Osteocyte (in vitro differentiated cells): ENCODE data around the gene PLSCR1. TPM values are rescaled to one million over a fixed set of nuclear protein-coding genes. Genes with fewer than 3 reads are reported as not detected.
"Not testable (repeated sequence)": the region's sequence is repeated elsewhere in the genome, so short reads cannot be mapped to it uniquely, and the experiment has no call there.

Experiments used
- DNase-seq: peaks from one replicate; pipeline ENCODE4 v3.0.0; 2021; ENCODE audit warnings: mixed read lengths; ENCODE audit not compliant: unreplicated experiment; ENCODE audit errors: extremely low spot score
- H3K27ac Mint-ChIP-seq: one replicate; pipeline ENCODE4 v1.8.0; 2021; ENCODE audit warnings: mild to moderate bottlenecking, mixed read lengths; ENCODE audit not compliant: unreplicated experiment
- H3K27me3 Mint-ChIP-seq: one replicate; pipeline ENCODE4 v1.8.0; 2021; ENCODE audit warnings: mixed read lengths; ENCODE audit not compliant: unreplicated experiment
- H3K36me3 Mint-ChIP-seq: one replicate; pipeline ENCODE4 v1.8.0; 2021; ENCODE audit warnings: mixed read lengths; ENCODE audit not compliant: unreplicated experiment
- H3K4me1 Mint-ChIP-seq: one replicate; pipeline ENCODE4 v1.8.0; 2021; ENCODE audit warnings: mixed read lengths; ENCODE audit not compliant: unreplicated experiment
- H3K4me3 Mint-ChIP-seq: one replicate; pipeline ENCODE4 v1.8.0; 2021; ENCODE audit warnings: mild to moderate bottlenecking, moderate library complexity, mixed read lengths; ENCODE audit not compliant: unreplicated experiment
- H3K9me3 Mint-ChIP-seq: one replicate; pipeline ENCODE4 v1.8.0; 2021; ENCODE audit warnings: mixed read lengths; ENCODE audit not compliant: unreplicated experiment
- total RNA-seq: library from RNA; stranded (reverse); gene quantifications from 2 replicates; pipeline ENCODE4 v1.2.1, GENCODE V29; 2021
- TF ChIP-seq, protein P1 (sequence below): fragments of 200-600 bp; sonication (generic); IDR thresholded peaks from 2 replicates; pipeline ENCODE4 v1.5.0; 2021; ENCODE audit warnings: antibody characterized with exemption, mild to moderate bottlenecking, moderate library complexity

The PLSCR1 gene
- total RNA-seq, 1 donor from 2014 or later = 48.1 TPM

DNA sequence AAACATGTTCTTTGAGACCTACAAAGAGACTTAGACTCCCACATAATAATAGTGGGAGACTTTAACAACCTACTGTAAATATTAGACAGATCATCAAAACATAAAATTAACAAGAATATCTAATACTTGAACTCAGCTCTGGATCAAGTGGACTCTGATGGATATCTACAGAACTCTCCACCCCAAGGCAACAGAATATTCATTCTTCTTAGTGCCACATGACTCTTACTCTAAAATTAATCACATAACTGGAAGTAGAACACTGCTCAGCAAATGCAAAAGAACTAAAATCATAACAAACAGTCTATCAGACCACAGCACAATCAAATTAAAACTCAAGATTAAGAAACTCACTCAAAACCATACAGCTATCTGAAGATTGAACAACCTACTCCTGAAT is 59.1 kb downstream of the PLSCR1 start:
- TF ChIP-seq, protein P1, sequence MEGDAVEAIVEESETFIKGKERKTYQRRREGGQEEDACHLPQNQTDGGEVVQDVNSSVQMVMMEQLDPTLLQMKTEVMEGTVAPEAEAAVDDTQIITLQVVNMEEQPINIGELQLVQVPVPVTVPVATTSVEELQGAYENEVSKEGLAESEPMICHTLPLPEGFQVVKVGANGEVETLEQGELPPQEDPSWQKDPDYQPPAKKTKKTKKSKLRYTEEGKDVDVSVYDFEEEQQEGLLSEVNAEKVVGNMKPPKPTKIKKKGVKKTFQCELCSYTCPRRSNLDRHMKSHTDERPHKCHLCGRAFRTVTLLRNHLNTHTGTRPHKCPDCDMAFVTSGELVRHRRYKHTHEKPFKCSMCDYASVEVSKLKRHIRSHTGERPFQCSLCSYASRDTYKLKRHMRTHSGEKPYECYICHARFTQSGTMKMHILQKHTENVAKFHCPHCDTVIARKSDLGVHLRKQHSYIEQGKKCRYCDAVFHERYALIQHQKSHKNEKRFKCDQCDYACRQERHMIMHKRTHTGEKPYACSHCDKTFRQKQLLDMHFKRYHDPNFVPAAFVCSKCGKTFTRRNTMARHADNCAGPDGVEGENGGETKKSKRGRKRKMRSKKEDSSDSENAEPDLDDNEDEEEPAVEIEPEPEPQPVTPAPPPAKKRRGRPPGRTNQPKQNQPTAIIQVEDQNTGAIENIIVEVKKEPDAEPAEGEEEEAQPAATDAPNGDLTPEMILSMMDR = no peak
- Mint-ChIP-seq H3K9me3 (peaks cover 35% of the 10 kb centered on the region), H3K27ac (no peak overlapping the region), H3K27me3 (peaks cover under 1% of the 10 kb centered on the region), H3K36me3 (no peaks in the 10 kb centered on the region), H3K4me3 (no peak overlapping the region), H3K4me1 (no peaks in the 10 kb centered on the region)
- DNase-seq = no peak

GRCh38 chr3:146476094-146476740 is 68.2 kb downstream of the PLSCR1 start:
- TF ChIP-seq, protein P1 = no peak
- H3K4me1 Mint-ChIP-seq = peaks cover 10% of the 10 kb centered on the region

GRCh38 chr3:146474976-146475375 is 69.4 kb downstream of the PLSCR1 start:
- not testable (repeated sequence) for H3K4me3 Mint-ChIP-seq, H3K27me3 Mint-ChIP-seq, H3K27ac Mint-ChIP-seq, H3K36me3 Mint-ChIP-seq, DNase-seq
- H3K9me3 Mint-ChIP-seq = peaks cover 10% of the 10 kb centered on the region
- peaks cover 10% of the 10 kb centered on the region for H3K4me1 Mint-ChIP-seq

More at GRCh38 chr3:146476094-146476740, 68.2 kb downstream of the PLSCR1 start:
- peaks cover 7% of the 10 kb centered on the region for H3K36me3 Mint-ChIP-seq
- peaks cover 5% of the 10 kb centered on the region for H3K27me3 Mint-ChIP-seq
- no peak for DNase-seq
- peaks cover 15% of the 10 kb centered on the region for H3K9me3 Mint-ChIP-seq
- H3K27ac Mint-ChIP-seq = no peak overlapping the region
- H3K4me3 Mint-ChIP-seq = no peak overlapping the region

DNA sequence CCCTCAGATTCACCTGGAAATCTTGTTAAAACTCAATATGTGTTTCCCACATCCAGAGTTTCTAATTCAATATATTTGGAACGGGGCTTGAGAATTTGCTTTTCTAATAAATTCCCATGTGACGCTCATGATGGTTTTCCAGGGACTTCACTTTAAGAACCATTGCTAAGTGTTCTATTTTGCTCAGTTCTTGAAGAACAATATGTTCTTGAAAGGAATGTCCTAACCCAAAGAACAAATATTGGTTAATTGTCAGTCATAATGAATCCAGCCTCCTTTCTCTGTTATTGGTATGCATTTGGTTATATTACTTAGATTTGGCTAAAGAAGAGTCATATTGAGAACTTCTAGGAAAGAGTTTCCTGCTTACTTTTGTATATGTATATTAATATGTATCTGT is 70.7 kb downstream of the PLSCR1 start:
- Mint-ChIP-seq H3K36me3 (no peaks in the 10 kb centered on the region), H3K9me3 (no peaks in the 10 kb centered on the region), H3K4me1 (peaks cover 12% of the 10 kb centered on the region), H3K27me3 (no peaks in the 10 kb centered on the region), H3K27ac (no peak overlapping the region), H3K4me3 (no peak overlapping the region)
- TF ChIP-seq, protein P1 = no peak
- DNase-seq = no peak

- Mint-ChIP-seq H3K27ac (no peak overlapping the region), H3K4me1 (peaks cover 21% of the 10 kb centered on the region), H3K4me3 (no peak overlapping the region), H3K9me3 (no peaks in the 10 kb centered on the region), H3K27me3 (no peaks in the 10 kb centered on the region), H3K36me3 (no peaks in the 10 kb centered on the region)
- no peak for DNase-seq
- TF ChIP-seq, protein P1 = no peak
Observed at GRCh38 chr3:146472611-146473010, 71.8 kb downstream of the PLSCR1 start.
